SK-N-SH (cell line): ENCODE data around the gene TRPM7.

Experiments
- CHD2 ChIP-seq: fragments of 150-350 bp; IDR thresholded peaks from 2 replicates; pipeline ENCODE4 v1.6.1; 2018; ENCODE audit warnings: low read length; ENCODE audit not compliant: partially characterized antibody
- CTCF ChIP-seq: fragments of 200-600 bp; sonication (generic); IDR thresholded peaks from 2 replicates; pipeline ENCODE4 v1.6.1; 2017; ENCODE audit warnings: antibody characterized with exemption, mild to moderate bottlenecking, moderate library complexity
- FOXJ3 ChIP-seq: sonication (generic); formaldehyde crosslinking; IDR thresholded peaks from 2 replicates; pipeline ENCODE4 v1.5.1; 2020; ENCODE audit warnings: mild to moderate bottlenecking, missing genetic modification reagents

GRCh38 chr15:50652671-50653070 is 33.9 kb downstream of the TRPM7 start:
- TF ChIP-seq CHD2: no peak
- no peak for TF ChIP-seq FOXJ3 (CRISPR knock-in tag)
- no peak for TF ChIP-seq CTCF
